MCF 10A (cell line): Measurements from ENCODE around the gene PROC. TPM values are rescaled to one million over a fixed set of nuclear protein-coding genes. Genes with fewer than 3 reads are reported as not detected.

Experiments used
- BruUV-seq: library from RNA; stranded (reverse); fragments of 400-500 nt; replicated peaks from 2 replicates; lab custom pipeline; 2021; lab: Mats Ljungman, UMichigan
- CTCF ChIA-PET: fragments of 300-600 bp; sonication (Branson Sonifier 250); formaldehyde crosslinking; extraction: SDS; loops from one replicate; lab custom pipeline; 2021; ENCODE audit warnings: antibody characterized with exemption, inconsistent platforms; lab: Yijun Ruan, JAX
- POLR2A ChIA-PET: fragments of 300-600, 350-650 bp; sonication (Branson Sonifier 250); formaldehyde crosslinking; extraction: SDS; loops from one replicate; lab custom pipeline; 2020; ENCODE audit warnings: antibody characterized with exemption, inconsistent platforms; lab: Yijun Ruan, JAX
- DNase-seq: peaks from one replicate; pipeline ENCODE4 v3.0.0-alpha.2; 2018; ENCODE audit not compliant: unreplicated experiment
- H3K27ac Mint-ChIP-seq: one replicate; pipeline ENCODE4 v1.8.0; 2022; ENCODE audit warnings: mild to moderate bottlenecking, low read depth, mixed read lengths; ENCODE audit not compliant: unreplicated experiment
- H3K27me3 Mint-ChIP-seq: one replicate; pipeline ENCODE4 v1.8.0; 2022; ENCODE audit warnings: mixed read lengths; ENCODE audit not compliant: insufficient read depth, unreplicated experiment
- H3K36me3 Mint-ChIP-seq: one replicate; pipeline ENCODE4 v1.8.0; 2022; ENCODE audit warnings: mild to moderate bottlenecking, moderate library complexity, mixed read lengths; ENCODE audit not compliant: insufficient read depth, unreplicated experiment
- H3K4me1 Mint-ChIP-seq: one replicate; pipeline ENCODE4 v1.8.0; 2022; ENCODE audit warnings: mixed read lengths; ENCODE audit not compliant: insufficient read depth, unreplicated experiment
- H3K4me3 Mint-ChIP-seq: one replicate; pipeline ENCODE4 v1.8.0; 2022; ENCODE audit warnings: mild to moderate bottlenecking, moderate library complexity, mixed read lengths; ENCODE audit not compliant: unreplicated experiment
- H3K9me3 Mint-ChIP-seq: one replicate; pipeline ENCODE4 v1.8.0; 2022; ENCODE audit warnings: mixed read lengths; ENCODE audit not compliant: unreplicated experiment
- CTCF ChIP-seq: fragments of 200-600 bp; IDR thresholded peaks from one replicate; pipeline ENCODE4 v1.8.0; 2022; ENCODE audit warnings: antibody characterized with exemption, mild to moderate bottlenecking; ENCODE audit not compliant: unreplicated experiment
- intact Hi-C: fragments of 100-400 bp; cut with micrococcal nuclease; formaldehyde crosslinking; loops from 2 replicates; pipeline ENCODE4 v1.14.1; 2022
- total RNA-seq: library from RNA; stranded (reverse); gene quantifications from 2 replicates; pipeline ENCODE4 v1.2.3, GENCODE V29; 2022

PROC gene
- total RNA-seq, 1 experiment from 2014 or later = not detected

GRCh38 chr2:127429844-127430425 lies 11.7 kb downstream of the PROC start:
- intact Hi-C loops = no loop called here
- no peak for TF ChIP-seq CTCF
- ChIA-PET POLR2A (no interaction called here), CTCF (interaction anchor here (0.6 to 2.1 kb wide), 3 partner anchors 14 to 51 kb away, joined by 3 to 6 read pairs (median 4); no protein-coding TSS in a partner anchor)
- Mint-ChIP-seq H3K36me3 (no peaks in the 10 kb centered on the region), H3K4me3 (no peak overlapping the region), H3K9me3 (no peaks in the 10 kb centered on the region), H3K27me3 (no peaks in the 10 kb centered on the region), H3K4me1 (no peaks in the 10 kb centered on the region), H3K27ac (no peak overlapping the region)
- DNase-seq = no peak
- no TSS peak for BruUV-seq

GRCh38 chr2:127431408-127432023 lies 13.3 kb downstream of the PROC start:
- ChIA-PET CTCF (no interaction called here), POLR2A (interaction anchor here (0.7 kb wide), 1 partner anchor 15 kb away, joined by 3 read pairs; no protein-coding TSS in a partner anchor)
- intact Hi-C loops = no loop called here
- no peak overlapping the region for H3K4me3 Mint-ChIP-seq
- no TSS peak for BruUV-seq
- H3K4me1 Mint-ChIP-seq = no peaks in the 10 kb centered on the region
- no peak for TF ChIP-seq CTCF
- H3K36me3 Mint-ChIP-seq = no peaks in the 10 kb centered on the region
- no peak overlapping the region for H3K27ac Mint-ChIP-seq
- no peaks in the 10 kb centered on the region for H3K27me3 Mint-ChIP-seq
- H3K9me3 Mint-ChIP-seq = no peaks in the 10 kb centered on the region
- no peak for DNase-seq

- BruUV-seq = no TSS peak
- ChIA-PET CTCF (interaction anchor here (0.6 to 0.7 kb wide), 2 partner anchors 19 to 44 kb away, joined by 3 read pairs; no protein-coding TSS in a partner anchor), POLR2A (interaction anchor here (0.7 kb wide), 1 partner anchor 959 kb away, joined by 3 read pairs; no protein-coding TSS in a partner anchor)
- no peaks in the 10 kb centered on the region for H3K4me1 Mint-ChIP-seq
- no peak overlapping the region for H3K4me3 Mint-ChIP-seq
- H3K27ac Mint-ChIP-seq = no peak overlapping the region
- no peaks in the 10 kb centered on the region for H3K9me3 Mint-ChIP-seq
- no peaks in the 10 kb centered on the region for H3K36me3 Mint-ChIP-seq
- intact Hi-C loops = no loop called here
- no peak for TF ChIP-seq CTCF
- H3K27me3 Mint-ChIP-seq = no peaks in the 10 kb centered on the region
- no peak for DNase-seq
These were observed 16.3 kb downstream of the PROC start for GRCh38 chr2:127434515-127434914.

- CTCF ChIA-PET = interaction anchor here (1.1 kb wide), 1 partner anchor 42 kb away, joined by 3 read pairs; no protein-coding TSS in a partner anchor
- intact Hi-C loops = no loop called here
- TF ChIP-seq CTCF = no peak
- Mint-ChIP-seq H3K36me3 (no peaks in the 10 kb centered on the region), H3K27ac (no peak overlapping the region), H3K27me3 (no peaks in the 10 kb centered on the region), H3K4me1 (no peaks in the 10 kb centered on the region), H3K9me3 (peaks cover 9% of the 10 kb centered on the region), H3K4me3 (no peak overlapping the region)
- BruUV-seq = no TSS peak
- no peak for DNase-seq
- POLR2A ChIA-PET = no interaction called here
These were observed 18.8 kb downstream of the PROC start for GRCh38 chr2:127437056-127437455.
